Panc1 (cell line): ENCODE data around the gene TRERF1. TPM values are rescaled to one million over a fixed set of nuclear protein-coding genes. Genes with fewer than 3 reads are reported as not detected.

Experiments used
- ATAC-seq: fragments of 200-7000 bp; cut with Tn5 transposase; 2 replicates; pipeline ENCODE4 v1.9.1; 2020; ENCODE audit warnings: mild to moderate bottlenecking, moderate library complexity
- BruUV-seq: library from RNA; stranded (reverse); fragments of 400-500 nt; replicated peaks from 2 replicates; lab custom pipeline; 2021; lab: Mats Ljungman, UMichigan
- CTCF ChIA-PET: fragments of 300-600 bp; sonication (Branson Sonifier 250); formaldehyde crosslinking; loops from one replicate; lab custom pipeline; 2022; ENCODE audit warnings: antibody characterized with exemption; lab: Charles Lee
- POLR2A ChIA-PET: fragments of 300-600 bp; sonication (Branson Sonifier 250); formaldehyde crosslinking; loops from one replicate; lab custom pipeline; 2022; ENCODE audit warnings: antibody characterized with exemption; lab: Charles Lee
- DNase-seq: peaks from one replicate; pipeline ENCODE4 v3.0.0-alpha.2; 2010; ENCODE audit warnings: low read depth, low spot score
- H3K27ac ChIP-seq: 2 replicates; pipeline ENCODE4 v1.5.1; 2011; ENCODE audit warnings: mild to moderate bottlenecking, low read length, inconsistent platforms
- H3K27me3 ChIP-seq: fragments of 200-500 bp; sonication (Bioruptor generic); 2 replicates; pipeline ENCODE4 v1.6.0; 2014; ENCODE audit warnings: low read length, inconsistent platforms; ENCODE audit not compliant: control insufficient read depth, insufficient read depth
- H3K36me3 ChIP-seq: fragments of 200-500 bp; sonication (Bioruptor generic); 2 replicates; pipeline ENCODE4 v1.5.1; 2014; ENCODE audit warnings: inconsistent platforms, mild to moderate bottlenecking, low read length, moderate library complexity; ENCODE audit not compliant: control insufficient read depth, insufficient read depth
- H3K4me1 ChIP-seq: 2 replicates; pipeline ENCODE4 v1.5.1; 2011; ENCODE audit warnings: inconsistent platforms, mild to moderate bottlenecking, low read length, moderate library complexity; ENCODE audit not compliant: control insufficient read depth, insufficient read depth
- H3K4me3 ChIP-seq, 2 experiments: 2 replicates each; pipeline ENCODE4 v1.5.1; 2011 to 2012; ENCODE audit warnings: low read depth in 2 of 2, low read length in 2 of 2, mild to moderate bottlenecking in 2 of 2, inconsistent platforms in 1 of 2, moderate library complexity in 1 of 2
- H3K9me3 ChIP-seq: fragments of 200-500 bp; sonication (Bioruptor generic); 2 replicates; pipeline ENCODE4 v1.5.1; 2014; ENCODE audit warnings: low read depth, mild to moderate bottlenecking, inconsistent platforms, low read length, moderate library complexity; ENCODE audit not compliant: control insufficient read depth, insufficient read depth
- CTCF ChIP-seq: fragments of 450-650 bp; IDR thresholded peaks from 2 replicates; pipeline ENCODE4 v1.5.1; 2017; ENCODE audit warnings: mild to moderate bottlenecking
- POLR2AphosphoS5 ChIP-seq: IDR thresholded peaks from 2 replicates; pipeline ENCODE4 v1.6.1; 2012; ENCODE audit warnings: mild to moderate bottlenecking, low read depth, low read length, moderate library complexity
- REST ChIP-seq, 2 experiments: IDR thresholded peaks; 2 replicates each; pipeline ENCODE4 v1.6.1; 2011 to 2012; ENCODE audit warnings: low read depth in 2 of 2, control low read depth in 1 of 2, low read length in 1 of 2, mild to moderate bottlenecking in 1 of 2, moderate library complexity in 1 of 2; ENCODE audit not compliant: insufficient read depth in 1 of 2
- SIN3A ChIP-seq: IDR thresholded peaks from 2 replicates; pipeline ENCODE4 v1.6.1; 2012; ENCODE audit warnings: low read depth, mild to moderate bottlenecking, low read length, moderate library complexity, borderline replicate concordance; ENCODE audit not compliant: insufficient read depth
- TCF7L2 ChIP-seq: IDR thresholded peaks from 2 replicates; pipeline ENCODE4 v1.6.1; 2011; ENCODE audit warnings: mild to moderate bottlenecking, low read depth, low read length, inconsistent platforms
- in situ Hi-C: cut with HindIII; loops from 2 replicates; pipeline ENCODE4 v1.10.0; 2016; ENCODE audit warnings: low sequenced_read_pairs, low pct_unique_long_range_greater_than_20kb
- intact Hi-C: fragments of 100-400 bp; cut with micrococcal nuclease; formaldehyde crosslinking; loops from one replicate; pipeline ENCODE4 v1.10.0; 2022; ENCODE audit not compliant: unreplicated experiment
- total RNA-seq: library from RNA; stranded (reverse); gene quantifications from one replicate; pipeline ENCODE4 v1.2.1, GENCODE V29; 2021; ENCODE audit not compliant: unreplicated experiment

TRERF1 gene
- total RNA-seq, 1 experiment from 2014 or later: 30.6 TPM

DNA sequence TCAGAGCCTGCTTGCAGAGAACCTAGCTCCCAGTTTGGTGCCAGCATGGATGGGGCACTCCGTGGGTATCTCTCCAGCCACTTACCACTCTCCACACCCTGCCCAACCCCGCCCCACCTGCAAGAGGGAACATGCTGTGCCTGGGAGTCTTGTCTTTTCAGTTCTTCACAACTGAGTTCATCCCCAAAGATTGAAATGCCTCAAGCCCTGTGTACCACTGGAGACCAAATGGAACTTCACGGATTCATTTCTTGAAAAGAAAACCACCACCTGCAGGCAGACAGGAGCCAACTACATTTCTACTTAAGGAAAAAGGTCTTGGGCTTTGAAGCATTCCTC is 50.1 kb downstream of the TRERF1 start:
- no peak for ATAC-seq
- Histone ChIP-seq H3K27ac (peak overlapping the region; percentile 84; the same call in 1 of the 2 replicates), H3K4me1 (peaks cover 51% of the 10 kb centered on the region), H3K9me3 (no peaks in the 10 kb centered on the region), H3K36me3 (no peaks in the 10 kb centered on the region), H3K27me3 (no peaks in the 10 kb centered on the region), H3K4me3 (no peak overlapping the region)
- in situ Hi-C loops (no loop called here), intact Hi-C loops (no loop called here)
- DNase-seq: no peak
- ChIA-PET POLR2A (no interaction called here), CTCF (no interaction called here)
- TF ChIP-seq TCF7L2 (no peak), CTCF (no peak), REST (IDR thresholded peaks at IDR 0.05; ENCODE audit: insufficient read depth in 1 of 2, low read depth in 2 of 2, low read length in 1 of 2) (no peak), SIN3A (no peak), POLR2AphosphoS5 (no peak)
- no TSS peak for BruUV-seq

GRCh38 chr6:42400886-42401612 is 50.7 kb downstream of the TRERF1 start:
- Histone ChIP-seq H3K27ac (no peak overlapping the region), H3K4me1 (peaks cover 47% of the 10 kb centered on the region), H3K9me3 (no peaks in the 10 kb centered on the region), H3K27me3 (no peaks in the 10 kb centered on the region), H3K36me3 (no peaks in the 10 kb centered on the region), H3K4me3 (no peak overlapping the region)
- ChIA-PET POLR2A (no interaction called here), CTCF (no interaction called here)
- intact Hi-C loops (no loop called here), in situ Hi-C loops (no loop called here)
- TF ChIP-seq SIN3A (no peak), CTCF (no peak), REST (IDR thresholded peaks at IDR 0.05; ENCODE audit: insufficient read depth in 1 of 2, low read depth in 2 of 2, low read length in 1 of 2) (no peak), POLR2AphosphoS5 (no peak), TCF7L2 (no peak)
- BruUV-seq: no TSS peak
- DNase-seq (no peak), ATAC-seq (no peak)
